HG03066 (cell line): ENCODE results near the gene HES7.

Experiments
- ATAC-seq: cut with Tn5 transposase; IDR thresholded peaks from one replicate; pipeline ENCODE4 v1.9.1; 2021; ENCODE audit warnings: low read depth; ENCODE audit not compliant: unreplicated experiment

HES7 gene

GRCh38 chr17:8143581-8144400 lies 19.9 kb upstream of the HES7 start:
- ATAC-seq = no peak

- no peak for ATAC-seq
These were observed 19.1 kb upstream of the HES7 start for GRCh38 chr17:8142887-8143580.

DNA sequence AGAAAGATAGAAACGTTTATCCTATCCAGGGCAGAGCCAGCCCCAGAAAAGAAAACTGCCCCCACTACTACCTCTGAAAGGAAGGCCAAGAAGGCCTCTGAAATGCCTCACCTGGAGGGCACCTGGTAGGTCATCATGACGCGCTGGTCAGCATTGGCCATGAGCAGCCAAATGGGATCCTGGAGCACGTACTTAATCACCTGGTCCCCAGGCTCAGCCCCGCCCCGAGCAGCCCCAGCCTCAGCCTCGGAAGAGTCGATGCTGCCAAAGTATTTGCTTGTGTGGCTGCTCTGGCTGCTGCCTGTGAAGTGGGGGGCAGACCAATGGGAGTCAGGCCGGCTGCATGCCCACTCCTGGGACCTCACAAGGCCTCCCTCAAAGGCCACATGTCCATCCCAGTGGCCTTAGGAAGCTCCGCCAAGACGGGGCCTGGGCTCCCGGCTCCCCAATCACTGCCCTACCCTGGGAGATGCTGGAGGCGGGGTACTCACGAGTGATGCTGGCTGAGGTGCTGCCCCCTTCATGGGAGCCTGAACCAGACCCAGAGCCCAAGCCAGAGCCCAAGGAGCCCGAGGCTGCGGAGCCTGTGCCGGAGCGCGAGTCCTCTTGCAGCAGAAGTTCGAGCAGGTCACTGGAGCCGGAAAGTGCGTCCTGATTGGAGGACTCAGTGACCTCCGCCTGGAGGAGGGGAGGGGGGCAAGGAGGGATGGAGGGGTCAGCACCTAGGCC lies 18.4 kb upstream of the HES7 start:
- ATAC-seq = no peak

DNA sequence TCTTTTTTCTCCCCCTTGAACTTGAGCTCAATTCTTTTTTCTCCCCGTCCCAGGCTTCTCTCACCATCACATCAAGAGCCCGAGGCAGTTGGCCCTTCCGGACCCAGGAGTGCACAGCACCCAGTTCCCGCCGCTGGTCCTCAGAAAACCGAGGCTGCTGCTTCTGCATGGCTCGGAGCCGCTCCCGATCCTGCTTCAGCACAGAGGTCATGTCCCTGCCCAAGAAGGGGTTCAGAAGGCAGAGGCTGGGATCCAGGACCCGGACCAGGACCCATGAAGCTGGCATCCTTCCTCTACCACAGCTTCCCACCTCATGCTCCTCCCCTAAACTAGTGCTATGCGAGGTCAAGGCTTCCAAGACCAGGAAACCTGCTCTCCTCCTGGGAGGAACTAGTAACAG lies 17.8 kb upstream of the HES7 start:
- no peak for ATAC-seq

DNA sequence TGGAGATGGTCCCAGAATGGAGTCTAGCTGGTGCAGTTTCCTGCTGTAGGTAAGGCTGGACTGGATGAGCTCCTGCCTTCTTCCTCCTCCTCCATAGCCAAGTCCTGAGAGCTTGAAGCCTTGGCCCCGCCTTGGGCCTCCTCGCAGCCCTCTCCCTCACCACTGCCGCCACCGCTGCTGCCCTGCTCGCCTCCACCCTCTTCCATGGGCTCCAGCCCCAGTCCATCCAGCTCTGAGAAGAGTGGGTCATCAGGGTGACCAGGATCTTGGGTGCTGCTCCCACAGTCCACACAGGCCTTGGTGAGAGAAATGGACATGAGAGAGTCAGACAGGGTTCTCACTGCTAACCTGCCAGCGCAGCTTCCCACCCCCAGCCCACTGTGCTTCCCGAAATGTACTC lies 17.1 kb upstream of the HES7 start:
- no peak for ATAC-seq

GRCh38 chr17:8140065-8141029 lies 16.4 kb upstream of the HES7 start:
- ATAC-seq = no peak

- ATAC-seq = peak; percentile 82
These were observed 14.9 kb upstream of the HES7 start for GRCh38 chr17:8138672-8139371.

- peak; percentile 5 for ATAC-seq
These were observed 14.4 kb upstream of the HES7 start for GRCh38 chr17:8138374-8138671.

DNA sequence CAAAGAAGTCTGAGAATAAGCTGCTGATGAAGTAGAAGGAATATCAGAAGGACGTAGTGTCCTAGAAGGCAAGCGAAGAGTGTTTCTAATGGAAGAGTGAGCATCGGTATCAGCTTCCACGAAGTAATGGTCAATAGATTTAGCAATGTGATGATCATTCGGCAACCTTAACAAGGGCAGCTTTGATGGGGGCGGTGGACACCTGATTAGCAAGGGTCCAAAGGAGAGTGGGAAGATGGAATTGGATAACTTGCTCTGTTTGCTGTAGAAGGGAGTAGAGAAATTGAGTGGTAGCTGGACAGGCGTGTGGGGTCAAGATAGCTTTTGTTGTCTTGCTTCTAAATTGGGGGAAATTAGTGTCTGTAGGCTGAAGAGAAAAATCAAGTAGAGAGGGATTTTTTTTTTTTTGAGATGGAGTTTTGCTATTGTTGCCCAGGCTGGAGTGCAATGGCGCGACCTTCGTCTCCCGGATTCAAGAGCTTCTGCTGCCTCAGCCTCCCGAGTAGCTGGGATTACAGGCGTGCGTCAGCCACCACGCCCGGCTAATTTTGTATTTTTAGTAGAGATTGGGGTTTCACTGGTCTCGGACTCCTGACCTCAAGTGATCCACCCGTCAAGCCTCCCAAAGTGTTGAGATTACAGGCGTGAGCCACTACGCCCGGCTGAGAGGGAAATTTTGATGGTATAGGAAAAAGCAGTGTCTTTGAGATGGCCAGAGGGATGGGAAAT lies 13.9 kb upstream of the HES7 start:
- no peak for ATAC-seq

DNA sequence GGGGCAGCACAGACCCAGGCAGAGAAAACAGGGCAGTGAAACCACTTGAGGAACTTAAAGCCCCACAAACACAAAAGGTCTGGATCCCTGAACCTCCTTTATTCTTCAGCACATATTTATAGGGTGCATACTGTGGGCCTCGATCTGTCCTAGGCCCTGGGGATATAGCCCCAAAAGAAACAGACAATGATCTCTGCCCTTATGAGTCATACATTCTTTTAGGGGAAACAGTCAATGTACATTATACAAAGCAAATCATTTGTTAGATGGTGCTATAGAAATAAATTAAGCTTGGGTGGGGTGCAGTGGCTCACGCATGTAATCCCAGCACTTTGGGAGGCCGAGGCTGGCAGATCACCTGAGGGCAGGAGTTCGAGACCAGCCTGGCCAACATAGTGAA lies 10.0 kb upstream of the HES7 start:
- no peak for ATAC-seq

GRCh38 chr17:8133399-8133798 lies 9.5 kb upstream of the HES7 start:
- ATAC-seq = no peak

DNA sequence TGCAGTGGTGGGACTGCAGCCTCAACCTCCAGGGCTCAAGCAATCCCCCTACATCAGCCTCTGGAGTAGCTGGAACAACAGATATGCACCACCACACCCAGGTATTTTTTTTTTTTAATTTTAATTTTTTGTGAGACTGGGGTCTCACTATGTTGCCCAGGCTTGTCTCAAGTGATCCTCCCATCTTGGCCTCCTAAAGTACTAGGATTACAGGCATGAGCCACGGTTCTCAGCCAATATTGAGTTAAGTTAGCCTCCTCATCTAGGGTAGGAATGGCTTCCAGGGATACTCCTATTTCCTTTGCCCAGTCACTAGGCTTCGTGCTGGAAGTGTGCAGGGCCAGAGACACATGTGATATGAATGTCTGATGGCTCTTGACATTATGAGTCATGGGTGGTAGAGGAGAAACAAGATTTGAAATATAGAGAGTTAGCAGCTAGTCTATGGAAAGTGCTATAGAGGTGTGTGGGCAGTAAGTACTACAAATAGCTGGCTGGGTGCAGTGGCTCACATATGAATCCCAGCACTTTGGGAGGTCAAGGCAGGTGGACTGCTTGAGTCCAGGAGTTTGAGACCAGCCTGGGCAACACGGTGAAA lies 8.0 kb upstream of the HES7 start:
- ATAC-seq = no peak

GRCh38 chr17:8128125-8128784 lies 4.3 kb upstream of the HES7 start:
- ATAC-seq = no peak

GRCh38 chr17:8126491-8127066 lies 2.7 kb upstream of the HES7 start:
- ATAC-seq = no peak

- no peak for ATAC-seq
These were observed 2.1 kb upstream of the HES7 start for GRCh38 chr17:8125947-8126490.

- no peak for ATAC-seq
These were observed 1.4 kb upstream of the HES7 start for GRCh38 chr17:8125154-8125946.
